ENCODE data around the gene CEL. TPM values are rescaled to one million over a fixed set of nuclear protein-coding genes. Genes with fewer than 3 reads are reported as not detected.

Gene CEL
- 0.54 and 0.79 TPM in 2 replicates for total RNA-seq

GRCh38 chr9:133061764-133062145 is at the start of gene CEL:
Gene CEL (plus strand): TSS chr9:133061981. CDS start chr9:133062003, 22 bp downstream.

DNA sequence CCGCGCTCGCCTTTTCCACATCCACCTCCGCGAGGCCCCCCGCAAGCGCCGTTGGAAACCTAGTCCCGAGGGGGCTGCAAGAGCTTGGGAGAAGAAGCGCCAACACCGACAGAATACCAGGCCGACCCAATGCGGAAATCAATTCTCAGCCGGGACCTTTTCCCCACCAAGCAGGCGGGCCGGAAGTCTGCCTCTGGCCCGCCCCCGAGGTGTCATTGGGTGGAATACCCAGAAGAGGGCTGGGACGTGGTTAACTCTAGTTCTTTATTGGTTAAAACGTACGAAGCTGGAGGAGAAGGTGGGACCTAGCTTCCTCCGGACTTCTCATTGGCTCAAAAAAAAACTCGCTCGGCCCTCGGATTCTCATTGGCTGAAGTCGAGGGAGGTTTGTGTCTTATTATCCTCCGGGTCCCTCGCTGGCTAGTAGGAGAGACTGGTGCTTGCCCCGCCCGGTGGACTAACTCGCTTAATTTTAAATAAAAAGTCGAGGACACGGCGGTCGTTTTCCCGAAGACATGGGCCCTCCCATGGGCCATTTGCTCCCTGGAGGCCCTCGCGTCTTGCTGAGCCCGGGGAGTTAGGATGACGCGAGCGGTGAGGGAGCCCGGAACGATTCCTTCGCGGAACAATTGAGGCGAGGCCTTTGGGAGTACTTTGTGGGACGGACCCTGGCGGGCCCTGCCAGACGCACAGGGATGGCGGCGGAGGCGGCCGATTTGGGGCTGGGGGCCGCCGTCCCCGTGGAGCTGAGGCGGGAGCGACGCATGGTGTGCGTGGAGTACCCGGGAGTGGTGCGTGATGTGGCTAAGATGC is 31.3 kb upstream of the CEL start, which contains the start of gene GTF3C5:
Gene GTF3C5, plus strand, starts transcription at position 681 of the 813 bp plus-strand sequence. Its CDS starts 15 bp downstream, at position 696.

Small RNA genes lying within 50 kb of the gene (small RNA-seq; reads per million reads assigned to genes)
- gene MIR6877, result 5.3 reads per million, percentile 92 among the genes with 10 or more reads in this experiment

Other genes starting within 250 kb of the CEL start
- 0.22 and 0.79 TPM in 2 replicates for gene AK8, start 183.7 kb upstream of the CEL start, total RNA-seq
- 1.4 and 5.5 TPM in 2 replicates for gene SPACA9, start 183.1 kb upstream of the CEL start, total RNA-seq
- gene TSC1, start 117.4 kb upstream of the CEL start, total RNA-seq, result 51.8 and 55.6 TPM in 2 replicates
- under 0.01 TPM in 1 of 2 replicates, not detected in the other for gene GFI1B, start 83.3 kb upstream of the CEL start, total RNA-seq
- 50.6 and 61.3 TPM in 2 replicates for gene GTF3C5, start 31.0 kb upstream of the CEL start, total RNA-seq
- 35.5 and 42.0 TPM in 2 replicates for gene RALGDS, start 59.3 kb downstream of the CEL start, total RNA-seq
- gene GBGT1, start 101.9 kb downstream of the CEL start, total RNA-seq, result 3.9 and 12.7 TPM in 2 replicates
- not detected in 2 replicates for gene OBP2B, start 147.3 kb downstream of the CEL start, total RNA-seq
- gene ABO, start 213.2 kb downstream of the CEL start, total RNA-seq, result under 0.01 TPM in 1 of 2 replicates, not detected in the other